GM12801 (cell line): Measurements from ENCODE around the gene GOLGA6L7.

Experiments used
- TF ChIP-seq, protein P1 (sequence below): IDR thresholded peaks from one replicate; pipeline ENCODE4 v1.5.1; 2011; ENCODE audit warnings: control low read depth; ENCODE audit not compliant: insufficient read length; ENCODE audit errors: extremely low read depth

GOLGA6L7 gene

DNA sequence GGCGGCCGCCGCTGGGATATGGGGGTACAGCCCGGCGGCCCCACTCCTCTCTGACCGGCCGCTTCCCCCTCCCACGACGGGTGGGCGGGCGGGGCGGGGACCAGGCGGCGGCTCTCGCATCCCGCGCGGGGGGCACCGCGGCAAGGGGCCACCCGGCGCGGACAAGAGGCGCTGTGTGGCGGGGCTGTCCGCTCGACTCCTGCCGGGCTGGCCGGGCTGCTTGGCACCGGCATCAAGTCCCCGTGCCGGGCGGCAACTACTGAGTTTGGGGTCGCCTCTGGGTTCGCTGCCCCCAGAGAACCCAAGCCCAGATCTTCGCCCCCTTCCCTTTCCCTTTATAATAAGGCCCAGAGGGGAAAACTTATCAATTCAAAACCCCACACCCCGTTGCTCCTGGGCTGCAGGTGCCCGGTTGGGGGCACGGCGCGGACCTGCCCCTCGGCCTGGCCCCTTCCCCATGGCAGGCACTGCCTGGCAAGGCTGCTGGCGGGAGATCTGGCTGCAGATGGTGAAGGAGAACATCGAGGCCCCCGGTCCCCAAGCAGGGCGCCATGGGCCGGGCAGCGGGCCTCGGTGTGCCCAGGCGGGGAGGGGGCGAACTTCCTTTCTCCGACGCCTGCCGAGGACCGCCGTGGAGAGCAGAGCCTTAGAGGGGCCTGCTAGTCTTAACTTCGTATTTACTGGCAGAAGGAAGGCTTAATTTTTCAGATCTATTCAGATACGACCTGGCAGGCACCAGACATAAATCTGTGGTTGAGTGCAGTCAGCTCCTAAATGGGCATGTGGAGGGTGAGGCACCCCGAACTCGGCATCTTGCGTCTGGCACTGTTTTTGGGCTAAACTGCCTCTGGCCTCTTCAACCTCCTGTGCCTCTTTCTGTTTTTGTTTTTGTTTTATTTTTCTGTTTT is 38.2 kb upstream of the GOLGA6L7 start:
- TF ChIP-seq, protein P1, sequence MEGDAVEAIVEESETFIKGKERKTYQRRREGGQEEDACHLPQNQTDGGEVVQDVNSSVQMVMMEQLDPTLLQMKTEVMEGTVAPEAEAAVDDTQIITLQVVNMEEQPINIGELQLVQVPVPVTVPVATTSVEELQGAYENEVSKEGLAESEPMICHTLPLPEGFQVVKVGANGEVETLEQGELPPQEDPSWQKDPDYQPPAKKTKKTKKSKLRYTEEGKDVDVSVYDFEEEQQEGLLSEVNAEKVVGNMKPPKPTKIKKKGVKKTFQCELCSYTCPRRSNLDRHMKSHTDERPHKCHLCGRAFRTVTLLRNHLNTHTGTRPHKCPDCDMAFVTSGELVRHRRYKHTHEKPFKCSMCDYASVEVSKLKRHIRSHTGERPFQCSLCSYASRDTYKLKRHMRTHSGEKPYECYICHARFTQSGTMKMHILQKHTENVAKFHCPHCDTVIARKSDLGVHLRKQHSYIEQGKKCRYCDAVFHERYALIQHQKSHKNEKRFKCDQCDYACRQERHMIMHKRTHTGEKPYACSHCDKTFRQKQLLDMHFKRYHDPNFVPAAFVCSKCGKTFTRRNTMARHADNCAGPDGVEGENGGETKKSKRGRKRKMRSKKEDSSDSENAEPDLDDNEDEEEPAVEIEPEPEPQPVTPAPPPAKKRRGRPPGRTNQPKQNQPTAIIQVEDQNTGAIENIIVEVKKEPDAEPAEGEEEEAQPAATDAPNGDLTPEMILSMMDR: no peak

DNA sequence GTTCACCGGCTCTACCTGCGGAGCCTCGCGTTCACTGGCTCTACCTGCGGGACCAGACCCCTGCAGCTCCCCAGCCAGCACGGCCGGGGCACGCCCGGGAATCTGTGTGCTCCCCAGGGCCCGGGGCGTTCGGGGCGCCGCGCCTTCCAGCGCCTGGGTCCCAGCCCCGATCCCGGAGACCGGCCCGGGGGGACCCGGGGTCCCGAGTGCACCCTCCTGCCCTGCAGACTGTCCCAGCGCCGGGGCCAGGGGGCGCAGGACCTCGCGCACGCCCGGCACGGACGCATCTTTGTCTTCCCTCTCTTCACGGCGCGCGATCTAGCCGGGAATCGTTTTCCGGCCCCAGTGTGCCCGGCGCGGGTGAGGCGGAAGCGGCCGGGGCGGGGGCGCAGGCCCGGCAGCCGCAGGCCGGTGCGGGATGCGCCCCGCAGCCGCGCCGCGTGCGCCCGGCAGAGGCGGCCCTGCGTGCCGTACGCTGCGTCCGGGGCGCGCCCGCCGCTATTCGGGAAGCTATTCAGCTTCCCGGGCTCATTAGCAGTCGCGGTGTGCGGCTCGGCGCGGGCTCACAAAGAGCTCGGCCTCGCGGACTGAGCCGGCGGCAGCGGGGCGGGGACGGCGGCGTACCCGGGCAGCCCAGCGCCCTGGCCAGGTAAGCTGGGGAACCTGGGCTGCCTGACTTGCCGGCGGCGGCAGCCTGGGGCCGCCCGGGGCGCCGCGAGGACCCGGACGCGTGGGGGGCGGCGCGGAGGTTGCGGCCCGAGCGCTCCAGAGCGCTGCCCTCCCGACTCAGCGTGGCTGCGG is 37.4 kb upstream of the GOLGA6L7 start, which contains the start of gene APBA2:
APBA2 (plus strand) TSS at position 345 of the 801 bp plus-strand sequence. CDS start 167,911 bp downstream, outside the sequence.
- TF ChIP-seq, protein P1: no peak

GRCh38 chr15:28885128-28885629 is 36.7 kb upstream of the GOLGA6L7 start:
- TF ChIP-seq, protein P1: no peak

DNA sequence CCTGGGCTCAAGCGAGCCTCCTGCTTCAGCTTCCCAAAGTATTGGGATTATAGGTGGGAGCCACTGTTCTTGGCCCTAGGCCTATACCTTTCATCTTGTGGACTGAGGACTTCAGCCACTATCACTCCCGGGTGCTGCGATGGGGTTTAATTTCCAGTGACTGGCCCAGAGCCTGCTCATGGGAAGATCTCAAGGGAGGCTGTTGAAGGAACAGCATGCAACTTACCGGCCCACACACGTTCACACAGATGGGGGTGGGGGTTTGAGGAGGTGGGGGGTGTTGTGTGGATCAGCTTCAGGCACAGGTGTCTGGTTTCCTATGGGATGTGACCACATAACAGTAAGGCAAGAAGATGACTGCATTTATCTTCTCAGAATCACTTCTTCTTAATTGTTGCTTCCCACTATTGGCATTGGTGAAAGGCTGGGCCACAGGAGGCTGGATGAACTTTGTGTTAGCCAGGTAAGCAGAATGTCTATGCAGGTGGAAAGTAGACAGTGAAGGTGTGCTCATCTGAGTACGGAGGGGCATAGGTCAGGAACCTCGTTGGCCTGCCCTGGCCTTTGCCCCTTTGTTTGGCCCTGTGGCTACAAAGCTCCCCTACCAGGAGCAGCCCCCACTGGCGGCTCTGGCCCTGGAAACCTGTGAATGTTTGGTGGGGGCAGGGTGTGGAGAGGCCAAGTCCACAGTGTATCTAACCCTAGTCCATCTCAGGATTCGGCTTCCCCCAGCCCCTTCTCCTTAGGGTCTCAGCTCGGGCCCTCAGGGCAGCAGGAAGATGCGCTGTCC is 35.9 kb upstream of the GOLGA6L7 start:
- TF ChIP-seq, protein P1: no peak

DNA sequence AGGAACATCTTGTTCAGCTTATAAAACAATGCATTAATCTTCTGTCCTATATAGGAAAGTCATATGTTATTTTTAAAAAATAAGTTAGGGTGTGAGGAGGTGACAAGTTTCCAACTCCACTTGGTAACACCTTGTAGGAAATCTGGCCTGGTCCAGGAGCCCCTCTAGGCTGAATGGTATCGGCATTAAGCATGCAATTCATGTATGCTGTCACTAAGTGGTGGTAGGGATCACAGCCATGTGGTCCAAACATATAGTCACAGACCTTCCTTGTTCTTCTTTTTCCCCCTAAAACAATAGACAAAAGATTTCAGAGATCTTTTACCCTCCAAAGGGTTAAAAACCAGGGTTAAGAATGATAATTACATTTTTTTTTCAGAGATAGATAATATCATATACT is 33.2 kb upstream of the GOLGA6L7 start:
- TF ChIP-seq, protein P1: no peak

- TF ChIP-seq, protein P1: no peak
Measured at GRCh38 chr15:28881170-28881569, 32.7 kb upstream of the GOLGA6L7 start.

GRCh38 chr15:28880680-28881079 is 32.2 kb upstream of the GOLGA6L7 start:
- TF ChIP-seq, protein P1: no peak
